ENCODE measurements around the gene CARD10.
A peak's percentile ranks its signal among the peaks of the same experiment; 100 is the strongest.

Gene CARD10

GRCh38 chr22:37505989-37506388 lies 13.2 kb downstream of the CARD10 start:
- Mint-ChIP-seq H3K27me3 (no peaks in the 10 kb centered on the region), H3K27ac (no peak overlapping the region), H3K9me3 (ENCODE audit: low read depth) (no peaks in the 10 kb centered on the region), H3K4me1 (ENCODE audit: low read depth) (peaks cover 11% of the 10 kb centered on the region), H3K36me3 (no peaks in the 10 kb centered on the region), H3K4me3 (no peak overlapping the region)

GRCh38 chr22:37505565-37505964 lies 13.7 kb downstream of the CARD10 start:
- H3K9me3 Mint-ChIP-seq (ENCODE audit: low read depth), result no peaks in the 10 kb centered on the region
- no peak overlapping the region for H3K4me3 Mint-ChIP-seq
- no peaks in the 10 kb centered on the region for H3K36me3 Mint-ChIP-seq
- peaks cover 14% of the 10 kb centered on the region for H3K4me1 Mint-ChIP-seq (ENCODE audit: low read depth)
- H3K27me3 Mint-ChIP-seq, result no peaks in the 10 kb centered on the region
- H3K27ac Mint-ChIP-seq, result no peak overlapping the region

GRCh38 chr22:37504964-37505363 lies 14.3 kb downstream of the CARD10 start:
- Mint-ChIP-seq H3K4me3 (no peak overlapping the region), H3K27me3 (no peaks in the 10 kb centered on the region), H3K36me3 (no peaks in the 10 kb centered on the region), H3K27ac (no peak overlapping the region), H3K9me3 (ENCODE audit: low read depth) (no peaks in the 10 kb centered on the region), H3K4me1 (ENCODE audit: low read depth) (peaks cover 15% of the 10 kb centered on the region)

- Mint-ChIP-seq H3K27me3 (no peaks in the 10 kb centered on the region), H3K36me3 (no peaks in the 10 kb centered on the region), H3K27ac (no peak overlapping the region), H3K9me3 (ENCODE audit: low read depth) (no peaks in the 10 kb centered on the region), H3K4me3 (no peak overlapping the region), H3K4me1 (ENCODE audit: low read depth) (peaks cover 15% of the 10 kb centered on the region)
Measured at GRCh38 chr22:37503850-37504249, 15.4 kb downstream of the CARD10 start.

GRCh38 chr22:37503183-37503683 lies 16.0 kb downstream of the CARD10 start:
- Mint-ChIP-seq H3K27me3 (no peaks in the 10 kb centered on the region), H3K36me3 (no peaks in the 10 kb centered on the region), H3K4me1 (ENCODE audit: low read depth) (peaks cover 15% of the 10 kb centered on the region), H3K9me3 (ENCODE audit: low read depth) (no peaks in the 10 kb centered on the region), H3K4me3 (no peak overlapping the region), H3K27ac (no peak overlapping the region)

- H3K4me3 Mint-ChIP-seq, result no peak overlapping the region
- H3K4me1 Mint-ChIP-seq (ENCODE audit: low read depth), result peaks cover 15% of the 10 kb centered on the region
- no peaks in the 10 kb centered on the region for H3K36me3 Mint-ChIP-seq
- H3K9me3 Mint-ChIP-seq (ENCODE audit: low read depth), result no peaks in the 10 kb centered on the region
- H3K27me3 Mint-ChIP-seq, result no peaks in the 10 kb centered on the region
- H3K27ac Mint-ChIP-seq, result no peak overlapping the region
Measured at GRCh38 chr22:37502342-37503182, 16.7 kb downstream of the CARD10 start.

- Mint-ChIP-seq H3K9me3 (ENCODE audit: low read depth) (no peaks in the 10 kb centered on the region), H3K27me3 (no peaks in the 10 kb centered on the region), H3K4me3 (peak overlapping the region; percentile 31), H3K4me1 (ENCODE audit: low read depth) (peaks cover 15% of the 10 kb centered on the region), H3K36me3 (no peaks in the 10 kb centered on the region), H3K27ac (no peak overlapping the region)
Measured at GRCh38 chr22:37501610-37502341, 17.4 kb downstream of the CARD10 start.

GRCh38 chr22:37500745-37501609 lies 18.2 kb downstream of the CARD10 start:
- Mint-ChIP-seq H3K27ac (no peak overlapping the region), H3K36me3 (no peaks in the 10 kb centered on the region), H3K4me3 (no peak overlapping the region), H3K9me3 (ENCODE audit: low read depth) (no peaks in the 10 kb centered on the region), H3K27me3 (no peaks in the 10 kb centered on the region), H3K4me1 (ENCODE audit: low read depth) (peaks cover 15% of the 10 kb centered on the region)

GRCh38 chr22:37499789-37500540 lies 19.2 kb downstream of the CARD10 start:
- Mint-ChIP-seq H3K36me3 (no peaks in the 10 kb centered on the region), H3K4me1 (ENCODE audit: low read depth) (peaks cover 15% of the 10 kb centered on the region), H3K9me3 (ENCODE audit: low read depth) (no peaks in the 10 kb centered on the region), H3K4me3 (no peak overlapping the region), H3K27ac (no peak overlapping the region), H3K27me3 (no peaks in the 10 kb centered on the region)

- Mint-ChIP-seq H3K36me3 (no peaks in the 10 kb centered on the region), H3K27ac (no peak overlapping the region), H3K4me3 (no peak overlapping the region), H3K4me1 (ENCODE audit: low read depth) (peaks cover 15% of the 10 kb centered on the region), H3K9me3 (ENCODE audit: low read depth) (no peaks in the 10 kb centered on the region), H3K27me3 (no peaks in the 10 kb centered on the region)
Measured at GRCh38 chr22:37499027-37499707, 20.0 kb downstream of the CARD10 start.

- no peak overlapping the region for H3K4me3 Mint-ChIP-seq
Measured at GRCh38 chr22:37498289-37498909, 20.8 kb downstream of the CARD10 start.

GRCh38 chr22:37497062-37497599 lies 22.1 kb downstream of the CARD10 start:
- no peaks in the 10 kb centered on the region for H3K27me3 Mint-ChIP-seq
- H3K27ac Mint-ChIP-seq, result no peak overlapping the region
- no peak overlapping the region for H3K4me3 Mint-ChIP-seq
- peaks cover 23% of the 10 kb centered on the region for H3K4me1 Mint-ChIP-seq (ENCODE audit: low read depth)
- no peaks in the 10 kb centered on the region for H3K36me3 Mint-ChIP-seq
- no peaks in the 10 kb centered on the region for H3K9me3 Mint-ChIP-seq (ENCODE audit: low read depth)

More at GRCh38 chr22:37498289-37498909, 20.8 kb downstream of the CARD10 start:
- Mint-ChIP-seq H3K4me1 (ENCODE audit: low read depth) (peaks cover 19% of the 10 kb centered on the region), H3K9me3 (ENCODE audit: low read depth) (no peaks in the 10 kb centered on the region), H3K27ac (no peak overlapping the region), H3K27me3 (no peaks in the 10 kb centered on the region), H3K36me3 (no peaks in the 10 kb centered on the region)

GRCh38 chr22:37496651-37497050 lies 22.6 kb downstream of the CARD10 start:
- Mint-ChIP-seq H3K4me1 (ENCODE audit: low read depth) (peaks cover 18% of the 10 kb centered on the region), H3K27me3 (no peaks in the 10 kb centered on the region), H3K27ac (no peak overlapping the region), H3K9me3 (ENCODE audit: low read depth) (no peaks in the 10 kb centered on the region), H3K4me3 (no peak overlapping the region), H3K36me3 (no peaks in the 10 kb centered on the region)

Data from activated naive CD8-positive, alpha-beta T cell (primary cell).